Nephron (organoid): ENCODE measurements around the gene AKR1B15.

ENCODE experiments used
- H3K27ac Mint-ChIP-seq, 3 experiments: 2 replicates each; pipeline ENCODE4 v1.8.0; 2020; ENCODE audit warnings: mixed read lengths in 3 of 3, mild to moderate bottlenecking in 2 of 3, moderate library complexity in 1 of 3
- H3K27me3 Mint-ChIP-seq: 2 replicates; pipeline ENCODE4 v1.8.0; 2021; ENCODE audit warnings: low read depth, mild to moderate bottlenecking, moderate library complexity, mixed read lengths
- H3K36me3 Mint-ChIP-seq: 2 replicates; pipeline ENCODE4 v1.8.0; 2020; ENCODE audit warnings: low read depth, mixed read lengths
- H3K4me1 Mint-ChIP-seq: 2 replicates; pipeline ENCODE4 v1.8.0; 2020; ENCODE audit warnings: mixed read lengths
- H3K4me3 Mint-ChIP-seq, 3 experiments: 2 replicates each; pipeline ENCODE4 v1.8.0; 2020; ENCODE audit warnings: mild to moderate bottlenecking in 3 of 3, mixed read lengths in 3 of 3, moderate library complexity in 2 of 3
- H3K9me3 Mint-ChIP-seq: 2 replicates; pipeline ENCODE4 v1.8.0; 2020; ENCODE audit warnings: mixed read lengths
- CTCF ChIP-seq, 3 experiments: fragments of 200-600 bp; sonication (generic); IDR thresholded peaks; one replicate each; pipeline ENCODE4 v1.5.0; 2021; ENCODE audit warnings: antibody characterized with exemption in 3 of 3; ENCODE audit not compliant: unreplicated experiment in 3 of 3

The AKR1B15 gene

GRCh38 chr7:134542195-134542771 is 6.6 kb upstream of the AKR1B15 start:
- TF ChIP-seq CTCF (IDR thresholded peaks at IDR 0.05; ENCODE audit: unreplicated experiment in 3 of 3) = no peak
- H3K9me3 Mint-ChIP-seq = no peaks in the 10 kb centered on the region
- H3K27ac Mint-ChIP-seq = no peak overlapping the region
- H3K4me1 Mint-ChIP-seq = peaks cover 9% of the 10 kb centered on the region
- no peaks in the 10 kb centered on the region for H3K36me3 Mint-ChIP-seq
- no peak overlapping the region for H3K4me3 Mint-ChIP-seq
- H3K27me3 Mint-ChIP-seq = peaks cover 14% of the 10 kb centered on the region

GRCh38 chr7:134545380-134545779 is 3.5 kb upstream of the AKR1B15 start:
- TF ChIP-seq CTCF (IDR thresholded peaks at IDR 0.05; ENCODE audit: unreplicated experiment in 3 of 3) = no peak
- Mint-ChIP-seq H3K27ac (no peak overlapping the region), H3K4me3 (no peak overlapping the region), H3K4me1 (peaks cover 39% of the 10 kb centered on the region), H3K9me3 (no peaks in the 10 kb centered on the region), H3K27me3 (peaks cover 17% of the 10 kb centered on the region), H3K36me3 (no peaks in the 10 kb centered on the region)

- H3K36me3 Mint-ChIP-seq = no peaks in the 10 kb centered on the region
- H3K9me3 Mint-ChIP-seq = no peaks in the 10 kb centered on the region
- peak overlapping the region in 1 of 3 experiments; percentile 44 for H3K4me3 Mint-ChIP-seq
- H3K4me1 Mint-ChIP-seq = peaks cover 40% of the 10 kb centered on the region
- H3K27ac Mint-ChIP-seq = peak overlapping the region in 2 of 3 experiments; percentile 14 to 43
- no peak for TF ChIP-seq CTCF (IDR thresholded peaks at IDR 0.05; ENCODE audit: unreplicated experiment in 3 of 3)
- H3K27me3 Mint-ChIP-seq = peaks cover 19% of the 10 kb centered on the region
Observed at GRCh38 chr7:134545918-134546317, 3.0 kb upstream of the AKR1B15 start.

GRCh38 chr7:134546955-134547354 is 2.0 kb upstream of the AKR1B15 start:
- no peaks in the 10 kb centered on the region for H3K9me3 Mint-ChIP-seq
- no peak for TF ChIP-seq CTCF (IDR thresholded peaks at IDR 0.05; ENCODE audit: unreplicated experiment in 3 of 3)
- H3K36me3 Mint-ChIP-seq = no peaks in the 10 kb centered on the region
- peak overlapping the region; percentile 57 to 87 (median 75) for H3K27ac Mint-ChIP-seq
- H3K4me3 Mint-ChIP-seq = peak overlapping the region; percentile 75 to 84 (median 78)
- peaks cover 47% of the 10 kb centered on the region for H3K4me1 Mint-ChIP-seq
- peaks cover 26% of the 10 kb centered on the region for H3K27me3 Mint-ChIP-seq

GRCh38 chr7:134547397-134548054 is 1.4 kb upstream of the AKR1B15 start:
- no peaks in the 10 kb centered on the region for H3K9me3 Mint-ChIP-seq

More at GRCh38 chr7:134547397-134548054, 1.4 kb upstream of the AKR1B15 start:
- Mint-ChIP-seq H3K27me3 (peaks cover 26% of the 10 kb centered on the region), H3K4me3 (peak overlapping the region; percentile 75 to 84 (median 78)), H3K4me1 (peaks cover 51% of the 10 kb centered on the region), H3K27ac (peak overlapping the region; percentile 57 to 87 (median 75)), H3K36me3 (no peaks in the 10 kb centered on the region)
- TF ChIP-seq CTCF (IDR thresholded peaks at IDR 0.05; ENCODE audit: unreplicated experiment in 3 of 3) = peak; percentile 61 to 83 (median 82)
